SK-N-SH treated with all-trans-retinoic acid at 6 μM for 48 hours (cell line): Measurements from ENCODE around the gene STS.

Experiments
- ATAC-seq: fragments of 200-7000 bp; cut with Tn5 transposase; 3 replicates; pipeline ENCODE4 v1.9.1; 2020; ENCODE audit warnings: mild to moderate bottlenecking, moderate library complexity
- ARNTL ChIP-seq: fragments of 450-650 bp; formaldehyde crosslinking; IDR thresholded peaks from 2 replicates; pipeline ENCODE4 v1.5.0; 2020; ENCODE audit warnings: low read depth, mild to moderate bottlenecking, moderate library complexity, borderline replicate concordance
- BACH2 ChIP-seq: fragments of 250-450 bp; sonication (Bioruptor Pico); IDR thresholded peaks from 2 replicates; pipeline ENCODE4 v1.9.0; 2021; ENCODE audit warnings: mild to moderate bottlenecking, borderline replicate concordance
- CREB5 ChIP-seq: fragments of 250-450 bp; sonication (Bioruptor Pico); IDR thresholded peaks from 2 replicates; pipeline ENCODE4 v1.5.1; 2020; ENCODE audit warnings: low read depth, mild to moderate bottlenecking, moderate library complexity
- CSDC2 ChIP-seq: fragments of 250-450 bp; sonication (Bioruptor Pico); IDR thresholded peaks from 2 replicates; pipeline ENCODE4 v1.5.0; 2020; ENCODE audit warnings: mild to moderate bottlenecking, moderate library complexity
- CSRNP3 ChIP-seq: fragments of 250-450 bp; sonication (Bioruptor Pico); IDR thresholded peaks from 2 replicates; pipeline ENCODE4 v1.5.1; 2021; ENCODE audit warnings: mild to moderate bottlenecking, moderate library complexity
- GLIS3 ChIP-seq: fragments of 250-450 bp; sonication (Bioruptor Pico); IDR thresholded peaks from 2 replicates; pipeline ENCODE4 v1.5.0; 2020; ENCODE audit warnings: mild to moderate bottlenecking, moderate library complexity
- ISL1 ChIP-seq: fragments of 250-450 bp; sonication (Bioruptor Pico); IDR thresholded peaks from 2 replicates; pipeline ENCODE4 v2.1.2; 2022; ENCODE audit warnings: mild to moderate bottlenecking, moderate library complexity
- OSR1 ChIP-seq: fragments of 250-450 bp; sonication (Bioruptor Pico); IDR thresholded peaks from 2 replicates; pipeline ENCODE4 v1.8.0; 2022; ENCODE audit warnings: moderate library complexity, mild to moderate bottlenecking, inconsistent platforms
- PATZ1 ChIP-seq: fragments of 250-450 bp; sonication (Bioruptor Pico); IDR thresholded peaks from 2 replicates; pipeline ENCODE4 v1.8.0; 2020; ENCODE audit warnings: mild to moderate bottlenecking, moderate library complexity, borderline replicate concordance
- POU6F1 ChIP-seq: fragments of 250-450 bp; sonication (Bioruptor Pico); IDR thresholded peaks from 2 replicates; pipeline ENCODE4 v1.8.0; 2021; ENCODE audit warnings: low read depth, mild to moderate bottlenecking, moderate library complexity, borderline replicate concordance
- PPARA ChIP-seq: fragments of 250-450 bp; sonication (Bioruptor Pico); IDR thresholded peaks from 2 replicates; pipeline ENCODE4 v1.5.0; 2020; ENCODE audit warnings: mild to moderate bottlenecking, borderline replicate concordance
- RARB ChIP-seq: fragments of 250-450 bp; sonication (Bioruptor Pico); IDR thresholded peaks from 2 replicates; pipeline ENCODE4 v1.8.0; 2021; ENCODE audit warnings: mild to moderate bottlenecking, moderate library complexity
- SNAI2 ChIP-seq: fragments of 250-450 bp; sonication (Bioruptor Pico); IDR thresholded peaks from 2 replicates; pipeline ENCODE4 v1.5.0; 2020; ENCODE audit warnings: mild to moderate bottlenecking, moderate library complexity
- TCF4 ChIP-seq: fragments of 250-450 bp; sonication (Bioruptor Pico); IDR thresholded peaks from 2 replicates; pipeline ENCODE4 v1.8.0; 2021; ENCODE audit warnings: mild to moderate bottlenecking, moderate library complexity, borderline replicate concordance
- TSHZ2 ChIP-seq: fragments of 250-450 bp; sonication (Bioruptor Pico); IDR thresholded peaks from 2 replicates; pipeline ENCODE4 v1.5.0; 2020; ENCODE audit warnings: mild to moderate bottlenecking, moderate library complexity
- ZFP30 ChIP-seq: fragments of 450-650 bp; formaldehyde crosslinking; IDR thresholded peaks from 2 replicates; pipeline ENCODE4 v1.5.0; 2022; ENCODE audit warnings: mild to moderate bottlenecking, moderate library complexity
- ZNF565 ChIP-seq: fragments of 450-650 bp; formaldehyde crosslinking; conservative IDR thresholded peaks from 2 replicates; pipeline ENCODE4 v1.5.0; 2020; ENCODE audit warnings: low read depth, mild to moderate bottlenecking, moderate library complexity
- ZNF70 ChIP-seq: fragments of 450-650 bp; formaldehyde crosslinking; IDR thresholded peaks from 2 replicates; pipeline ENCODE4 v1.5.0; 2020; ENCODE audit warnings: mild to moderate bottlenecking, moderate library complexity

STS gene

GRCh38 chrX:7159149-7159861 lies 11.8 kb downstream of the STS start:
- TF ChIP-seq ZNF70: no peak
- TF ChIP-seq RARB: no peak
- TF ChIP-seq CREB5: no peak
- TF ChIP-seq TSHZ2 (CRISPR knock-in tag): no peak
- TF ChIP-seq POU6F1 (CRISPR knock-in tag): no peak
- TF ChIP-seq SNAI2 (CRISPR knock-in tag): no peak
- no peak for TF ChIP-seq ZFP30 (CRISPR knock-in tag)
- no peak for TF ChIP-seq PPARA (CRISPR knock-in tag)
- no peak for TF ChIP-seq CSRNP3 (CRISPR knock-in tag)
- TF ChIP-seq, all 23 proteins: peak for 0
- no peak for ATAC-seq

- ATAC-seq: no peak
- no peak for TF ChIP-seq PATZ1
- TF ChIP-seq SNAI2 (CRISPR knock-in tag): no peak
Measured at GRCh38 chrX:7163146-7163677, 15.7 kb downstream of the STS start.

- TF ChIP-seq BACH2 (CRISPR knock-in tag): no peak
- TF ChIP-seq ARNTL: no peak
- no peak for TF ChIP-seq GLIS3 (CRISPR knock-in tag)
- TF ChIP-seq CSRNP3 (CRISPR knock-in tag): no peak
- no peak for TF ChIP-seq PPARA (CRISPR knock-in tag)
- TF ChIP-seq POU6F1 (CRISPR knock-in tag): no peak
- TF ChIP-seq PATZ1: no peak
- no peak for TF ChIP-seq ISL1
- no peak for TF ChIP-seq SNAI2 (CRISPR knock-in tag)
- TF ChIP-seq TCF4 (CRISPR knock-in tag): no peak
- TF ChIP-seq RARB: no peak
- TF ChIP-seq ZNF70: no peak
- no peak for TF ChIP-seq CSDC2 (CRISPR knock-in tag)
- TF ChIP-seq ZNF565 (CRISPR knock-in tag): no peak
- TF ChIP-seq OSR1 (CRISPR knock-in tag): no peak
- no peak for ATAC-seq
Measured at GRCh38 chrX:7164174-7164573, 16.7 kb downstream of the STS start.
